K562 (cell line): Measurements from ENCODE around the gene FOXN3. TPM values are rescaled to one million over a fixed set of nuclear protein-coding genes. Genes with fewer than 3 reads are reported as not detected.

Source experiments
- ATAC-seq: fragments of 200-7000 bp; cut with Tn5 transposase; 3 replicates; pipeline ENCODE4 v1.9.1; 2020; ENCODE audit warnings: moderate library complexity
- BruUV-seq: library from RNA; stranded (reverse); fragments of 400-500 nt; replicated peaks from 2 replicates; lab custom pipeline; 2021; lab: Mats Ljungman, UMichigan
- CTCF ChIA-PET: fragments of 300-600 bp; formaldehyde crosslinking; extraction: SDS; loops from one replicate; lab custom pipeline; 2021; ENCODE audit warnings: low intra/inter-chr PET ratio; lab: Yijun Ruan, JAX
- POLR2A ChIA-PET: fragments of 300-600, 350-650 bp; sonication (Branson Sonifier 250); formaldehyde crosslinking; extraction: SDS; loops from one replicate; lab custom pipeline; 2021; ENCODE audit warnings: antibody characterized with exemption, inconsistent platforms; lab: Yijun Ruan, JAX
- DNase-seq, 4 experiments: peaks; one replicate each; pipeline versions ENCODE4 v3.0.0 to v3.0.0-alpha.2; 2011 to 2018; ENCODE audit warnings: low spot score in 3 of 4, mixed read lengths in 3 of 4; ENCODE audit errors: extremely low read depth in 1 of 4
- FAIRE-seq: peaks from 2 replicates; lab custom pipeline; 2011; peaks lifted over from hg19 to GRCh38; lab: Jason Lieb, UNC
- H2AFZ ChIP-seq: 2 replicates; pipeline ENCODE4 v1.6.0; 2011; ENCODE audit warnings: low read depth, low read length, control low read depth, inconsistent platforms
- H3K27ac ChIP-seq: fragments of 200-600 bp; 3 replicates; pipeline ENCODE4 v1.8.0; 2011; ENCODE audit warnings: low read depth, mild to moderate bottlenecking, control low read depth, inconsistent platforms, low read length, moderate library complexity, mixed read lengths; ENCODE audit errors: extremely low read depth
- H3K27me3 ChIP-seq, 2 experiments: fragments of 300-600 bp in 1 of 2; 2 replicates in 1 of 2; 3 replicates in 1 of 2; pipeline versions ENCODE4 v1.6.0 to v1.8.0; 2011; ENCODE audit warnings: inconsistent platforms in 2 of 2, low read length in 2 of 2, mild to moderate bottlenecking in 1 of 2, mixed read lengths in 1 of 2, moderate library complexity in 1 of 2; ENCODE audit not compliant: control insufficient read depth in 2 of 2, insufficient read depth in 2 of 2
- H3K36me3 ChIP-seq: fragments of 300-600 bp; 3 replicates; pipeline ENCODE4 v1.8.0; 2011; ENCODE audit warnings: mild to moderate bottlenecking, low read length, inconsistent platforms; ENCODE audit not compliant: control insufficient read depth, insufficient read depth
- H3K4me1 ChIP-seq, 2 experiments: fragments of 200-600 bp in 1 of 2; replicated peaks in 1 of 2; 2 replicates in 1 of 2; 3 replicates in 1 of 2; pipeline versions ENCODE4 v1.5.1 to v1.8.0; 2011; ENCODE audit warnings: inconsistent platforms in 2 of 2, low read length in 2 of 2, mild to moderate bottlenecking in 1 of 2, mixed read lengths in 1 of 2, moderate library complexity in 1 of 2; ENCODE audit not compliant: control insufficient read depth in 2 of 2, insufficient read depth in 2 of 2
- H3K4me2 ChIP-seq: 2 replicates; pipeline ENCODE4 v1.6.1; 2011; ENCODE audit warnings: low read length, control low read depth, inconsistent platforms, mixed read lengths; ENCODE audit not compliant: insufficient read depth
- H3K4me3 ChIP-seq: fragments of 200-600 bp; sonication (generic), shearing (Covaris generic); 2 replicates; pipeline ENCODE4 v1.5.1; 2016; ENCODE audit warnings: control low read depth, inconsistent platforms
- H3K79me2 ChIP-seq: fragments of 200-600 bp; 3 replicates; pipeline ENCODE4 v1.8.0; 2011; ENCODE audit warnings: low read length, inconsistent platforms; ENCODE audit not compliant: control insufficient read depth, insufficient read depth
- H3K9ac ChIP-seq, 2 experiments: 2 replicates each; pipeline versions ENCODE4 v1.6.0 to v1.6.1; 2011; ENCODE audit warnings: low read depth in 2 of 2, low read length in 2 of 2, control low read depth in 1 of 2, inconsistent platforms in 1 of 2, mild to moderate bottlenecking in 1 of 2, mixed read lengths in 1 of 2; ENCODE audit not compliant: insufficient read depth in 1 of 2
- H3K9me1 ChIP-seq: one replicate; pipeline ENCODE4 v1.6.0; 2011; ENCODE audit warnings: inconsistent platforms, mild to moderate bottlenecking, low read length, moderate library complexity; ENCODE audit not compliant: control insufficient read depth, insufficient read depth
- H3K9me3 ChIP-seq: replicated peaks from 2 replicates; pipeline ENCODE4 v1.5.1; 2011; ENCODE audit warnings: low read depth, low read length, inconsistent platforms; ENCODE audit not compliant: control insufficient read depth, insufficient read depth
- H4K20me1 ChIP-seq: replicated peaks from 2 replicates; pipeline ENCODE4 v1.6.1; 2011; ENCODE audit warnings: low read length, inconsistent platforms, mixed read lengths; ENCODE audit not compliant: control insufficient read depth, insufficient read depth
- NFATC3 ChIP-seq: fragments of 450-650 bp; IDR thresholded peaks from 2 replicates; pipeline ENCODE4 v1.6.1; 2017; ENCODE audit warnings: mild to moderate bottlenecking
- SIN3B ChIP-seq: fragments of 450-650 bp; IDR thresholded peaks from 2 replicates; pipeline ENCODE4 v1.6.1; 2017; ENCODE audit warnings: low read depth, mild to moderate bottlenecking, moderate library complexity
- SREBF2 ChIP-seq: sonication (generic); formaldehyde crosslinking; IDR thresholded peaks from 2 replicates; pipeline ENCODE4 v1.4.0; 2020; ENCODE audit warnings: mild to moderate bottlenecking, missing genetic modification reagents
- ZNF766 ChIP-seq: fragments of 200-800 bp; sonication (Bioruptor generic); conservative IDR thresholded peaks from 2 replicates; pipeline ENCODE4 v1.6.1; 2016; ENCODE audit warnings: missing genetic modification characterization, missing compliant biosample characterization
- WGBS: fragments of 100-300 bp; shearing (Covaris generic); methylation state at CpG from one replicate; pipeline ENCODE4 v1.1.6; 2016; ENCODE audit warnings: low coverage, mixed read lengths; ENCODE audit not compliant: insufficient coverage; ENCODE audit errors: missing lambda C conversion rate; 5-methylcytosine and 5-hydroxymethylcytosine counted together
- in situ Hi-C: fragments of 300-500 bp; cut with MboI; formaldehyde crosslinking; loops from 4 replicates; pipeline ENCODE4 v1.15.0; 2018; ENCODE audit warnings: inconsistent platforms, mixed read lengths
- intact Hi-C: fragments of 100-400 bp; cut with micrococcal nuclease; formaldehyde crosslinking; loops from 2 replicates; pipeline ENCODE4 v1.14.2; 2022
- polyA plus RNA-seq, 8 experiments: library from polyadenylated mRNA; depleted of rRNA in 4 of 8; stranded (reverse) in 5 of 8; unstranded in 3 of 8; fragments of >200 nt; fragmentation: Nextera tagmentation in 2 of 8; fragmentation: Illumina TruSeq in 1 of 8; extraction: Ambion mirVana in 2 of 8; extraction: Trizol in 1 of 8; gene quantifications; 2 replicates each; pipeline versions ENCODE4 v1.2.1 to v1.2.3, GENCODE V29; 2011 to 2014; ENCODE audit warnings: inconsistent platforms in 1 of 8, missing spikeins in 1 of 8
- total RNA-seq, 7 experiments: library from RNA; depleted of rRNA in 6 of 7; stranded (reverse); fragments of >200 nt in 6 of 7; fragmentation: Illumina TruSeq in 2 of 7; extraction: Trizol in 2 of 7; gene quantifications; 2 replicates each; pipeline versions ENCODE4 v1.2.1 to v1.2.3, GENCODE V29; 2011 to 2021; ENCODE audit warnings: low replicate concordance in 1 of 7

FOXN3 gene
- total and polyA plus RNA-seq, 9 of the 15 experiments (the other 6 are each of a cell fraction or from before 2014, with no cell fraction given): 0.07 to 1.3 (median 0.40) TPM

DNA sequence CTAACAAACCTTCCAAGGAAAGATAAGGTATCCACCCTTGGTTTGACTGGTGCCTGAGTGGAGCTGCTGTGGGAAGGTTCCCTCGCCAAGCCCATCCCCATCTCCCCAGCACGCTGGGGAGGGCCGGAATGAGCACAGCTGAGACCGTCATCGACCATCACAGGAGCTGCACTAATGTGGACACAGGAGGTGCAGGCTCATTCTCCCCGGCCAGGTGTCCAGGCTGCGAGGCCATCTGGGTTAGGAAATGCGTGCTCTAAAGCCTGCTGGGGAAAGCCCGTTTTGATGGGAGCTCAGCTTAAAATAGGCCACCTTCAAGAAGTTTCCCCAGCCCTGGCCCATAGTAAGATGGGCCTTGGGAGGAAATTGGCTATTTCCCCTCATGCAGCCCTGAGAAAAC lies 35.2 kb upstream of the FOXN3 start (continued):
- no peak for TF ChIP-seq ZNF766 (CRISPR knock-in tag)
- TF ChIP-seq NFATC3: no peak

DNA sequence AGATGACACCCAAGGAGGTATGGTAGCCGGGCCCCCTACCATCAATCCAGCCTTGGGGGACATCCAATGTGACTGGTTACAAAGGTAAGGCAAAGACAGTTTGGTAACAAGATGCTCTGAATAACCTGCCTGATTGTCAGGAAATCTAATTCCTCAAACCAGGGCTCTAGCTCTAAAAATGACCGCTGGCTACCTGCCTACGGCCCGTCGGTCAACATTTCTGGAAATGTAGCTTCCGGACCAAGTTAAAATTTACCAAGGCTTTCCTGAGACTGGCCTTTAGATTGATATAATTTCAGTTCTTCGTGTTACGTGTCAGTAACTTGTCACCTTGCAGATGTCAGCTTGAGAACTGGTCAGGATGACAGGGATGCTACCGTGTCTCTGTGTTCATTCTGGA lies 34.2 kb upstream of the FOXN3 start:
- BruUV-seq: no TSS peak
- H3K9me1 ChIP-seq: no peaks in the 10 kb centered on the region
- no peak overlapping the region for H3K4me2 ChIP-seq
- DNase-seq (no peak), FAIRE-seq (no peak), ATAC-seq (no peak)
- no peaks in the 10 kb centered on the region for H3K79me2 ChIP-seq
- in situ Hi-C loops (no loop called here), intact Hi-C loops (no loop called here)
- no peaks in the 10 kb centered on the region for H3K9me3 ChIP-seq
- ChIA-PET POLR2A (interaction anchor here (0.6 kb wide), 1 partner anchor 47 kb away, joined by 3 read pairs; no protein-coding TSS in a partner anchor), CTCF (no interaction called here)
- no peak overlapping the region for H3K9ac ChIP-seq
- TF ChIP-seq SREBF2: no peak
- TF ChIP-seq SIN3B: no peak
- H3K27me3 ChIP-seq: peaks cover 0 to 25% of the 10 kb centered on the region in 2 experiments; a peak in 3 of 5 replicates
- no peaks in the 10 kb centered on the region; a peak in 1 of 5 replicates for H3K4me1 ChIP-seq
- H3K4me3 ChIP-seq: no peak overlapping the region
- no peaks in the 10 kb centered on the region for H4K20me1 ChIP-seq
- no peaks in the 10 kb centered on the region for H3K36me3 ChIP-seq
- 3% methylated on average over 9 of the region's 9 CpGs for WGBS
- no peak overlapping the region for H2AFZ ChIP-seq
- H3K27ac ChIP-seq: no peak overlapping the region
